Measurements from ENCODE around the gene ZNF17.
"Not testable (repeated sequence)": the region's sequence is repeated elsewhere in the genome, so short reads cannot be mapped to it uniquely, and the experiment has no call there.

ZNF17 gene

DNA sequence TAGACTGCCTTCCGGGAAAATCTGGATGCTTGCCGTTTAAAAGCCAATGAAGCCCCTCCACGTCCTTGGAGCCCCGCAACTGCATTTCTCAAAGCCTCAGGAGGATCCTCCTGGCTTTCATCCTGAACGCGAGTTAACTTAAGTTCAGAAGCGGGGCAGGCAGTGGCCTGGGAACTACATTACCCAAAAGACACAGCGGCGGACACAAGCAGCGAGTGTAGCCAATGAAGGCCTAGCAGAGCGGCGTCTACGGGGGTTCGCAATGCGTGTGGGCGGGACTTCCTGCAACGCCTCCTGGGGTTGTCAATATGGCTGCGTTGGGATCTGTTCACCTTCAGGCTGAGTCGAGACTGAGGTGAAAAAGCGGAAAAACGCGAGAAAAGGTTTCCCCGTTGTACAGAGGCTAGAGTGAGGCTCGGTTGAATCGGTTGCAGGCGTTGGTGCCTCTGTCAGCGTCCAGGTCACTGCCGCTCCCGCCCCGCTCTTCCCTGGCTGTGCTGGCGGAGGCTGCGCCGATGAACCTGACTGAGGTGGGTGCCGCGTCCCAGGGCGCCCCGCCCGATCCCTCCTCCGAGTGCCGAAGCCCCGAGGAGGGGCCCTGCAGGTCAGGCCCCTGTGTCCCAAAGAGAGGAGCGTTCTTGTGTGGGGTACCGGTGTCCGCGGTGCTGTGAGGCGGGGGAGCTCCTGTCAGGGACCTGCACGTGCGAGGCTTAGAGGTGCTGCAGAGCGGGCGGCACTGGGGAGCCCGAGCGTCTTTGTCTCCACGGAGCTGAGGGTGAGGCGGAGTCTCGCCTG lies at the start of gene ZNF17:
TSS of gene ZNF17 (plus strand) at position 285 of the 795 bp plus-strand sequence. CDS start 2,455 bp downstream, outside the sequence.
- DNase-seq (ENCODE audit: low read depth in 2 of 2) = peak; percentile 87 to 91

DNA sequence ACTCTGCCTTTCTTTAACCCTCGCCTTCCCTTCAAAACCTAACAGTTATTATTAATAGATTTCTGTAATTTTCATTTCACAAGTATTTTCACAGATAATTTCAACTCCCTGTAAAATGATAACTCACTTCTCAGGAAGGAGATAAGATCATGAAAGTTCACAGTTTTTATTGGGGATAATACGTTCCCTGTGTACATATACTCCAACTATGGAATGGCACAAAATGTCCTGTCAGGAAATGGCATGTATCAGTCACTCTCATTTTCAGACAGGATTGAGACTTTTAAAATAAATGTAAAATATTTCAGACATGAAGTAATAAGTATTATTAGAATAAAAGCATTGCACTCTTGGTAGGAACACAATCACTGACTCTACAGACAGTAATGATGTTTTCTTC lies 48.5 kb upstream of the ZNF17 start:
- no peak for DNase-seq (ENCODE audit: low read depth in 2 of 2)

DNA sequence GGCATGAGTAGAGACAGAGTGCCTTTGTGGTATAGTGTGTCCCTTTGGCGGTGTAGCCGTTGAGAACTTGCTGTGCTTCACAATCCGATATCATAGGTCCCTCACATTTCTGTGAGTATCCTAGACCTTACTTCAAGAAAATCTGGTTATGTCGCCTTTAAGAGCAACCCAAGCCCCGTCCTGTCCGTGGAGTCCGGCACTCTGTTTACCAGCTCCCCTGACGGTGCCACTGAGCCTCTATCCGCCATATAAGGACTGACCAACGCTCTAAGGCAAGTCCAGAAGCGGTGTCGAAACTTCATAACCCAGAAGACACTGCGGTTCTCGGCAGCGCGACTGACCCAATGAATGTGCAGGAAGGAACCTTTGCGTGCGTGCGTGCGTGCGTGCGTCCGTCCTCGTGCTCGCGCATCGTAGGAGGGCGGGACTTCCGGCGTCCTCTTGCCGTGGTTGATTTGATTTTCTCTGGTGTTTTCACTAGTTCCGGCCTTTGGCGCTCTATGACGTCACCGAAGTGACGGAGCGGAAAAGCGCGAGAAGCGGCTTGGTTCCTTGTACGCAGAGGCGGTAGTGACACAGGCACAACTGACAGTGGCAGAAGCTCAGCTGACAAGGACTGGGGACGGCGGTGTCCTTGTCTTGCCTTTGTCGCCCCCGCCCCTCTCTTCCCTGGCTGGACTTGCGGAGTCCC lies 47.8 kb upstream of the ZNF17 start, which contains the start of the genes TRAPPC2B and ZNF547:
TSS of gene TRAPPC2B (plus strand) at position 555 of the 691 bp plus-strand sequence. CDS start 1,283 bp downstream, outside the sequence.
TSS of gene ZNF547 (plus strand) at position 555 of the 691 bp plus-strand sequence. CDS start 5,005 bp downstream, outside the sequence.
- DNase-seq (ENCODE audit: low read depth in 2 of 2) = peak; percentile 92 to 96

DNA sequence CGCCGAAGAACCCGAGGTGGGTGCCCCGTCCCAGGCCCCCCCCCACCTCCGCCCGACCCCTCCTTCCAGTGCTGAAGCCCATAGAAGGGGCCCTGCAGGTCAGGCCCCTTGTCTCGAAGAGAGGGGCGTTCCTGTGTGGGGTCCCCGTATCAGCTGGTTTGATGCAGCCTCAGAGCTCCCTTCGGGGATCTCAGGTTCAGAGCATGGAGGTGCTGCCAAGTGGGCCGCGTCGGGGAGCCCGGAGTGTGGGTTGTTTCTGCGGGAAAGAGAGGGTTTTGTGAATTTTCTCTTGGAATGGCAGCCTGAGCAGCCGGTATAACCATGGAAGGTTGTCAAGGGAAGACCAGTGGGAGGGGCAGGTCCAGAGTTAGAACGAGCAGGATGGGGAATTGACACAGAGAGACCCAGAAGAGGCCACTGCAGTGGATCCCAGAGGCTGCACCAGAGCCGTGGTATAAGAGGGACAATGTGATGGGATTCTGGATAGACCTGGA lies 47.2 kb upstream of the ZNF17 start:
- DNase-seq (ENCODE audit: low read depth in 2 of 2) = no peak

DNA sequence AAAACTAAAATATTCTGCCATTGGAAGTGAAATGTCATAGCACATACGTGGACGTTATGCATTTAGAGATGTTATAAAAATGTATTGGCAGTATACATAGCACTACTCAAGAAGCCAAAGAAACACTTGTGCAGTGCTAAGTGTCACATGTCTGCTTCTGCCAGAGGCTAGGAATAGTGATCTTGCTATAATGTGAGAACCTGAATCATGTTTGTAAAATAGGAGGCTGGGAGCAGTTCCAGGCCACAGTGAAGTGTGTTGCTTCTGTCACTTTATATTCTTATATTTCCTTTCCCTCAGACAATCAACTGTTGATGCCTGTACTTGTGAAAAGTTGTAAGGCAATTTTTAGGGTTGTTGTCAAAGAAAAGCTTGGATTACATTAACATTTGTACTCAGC lies 44.2 kb upstream of the ZNF17 start:
- DNase-seq (ENCODE audit: low read depth in 2 of 2) = no peak

DNA sequence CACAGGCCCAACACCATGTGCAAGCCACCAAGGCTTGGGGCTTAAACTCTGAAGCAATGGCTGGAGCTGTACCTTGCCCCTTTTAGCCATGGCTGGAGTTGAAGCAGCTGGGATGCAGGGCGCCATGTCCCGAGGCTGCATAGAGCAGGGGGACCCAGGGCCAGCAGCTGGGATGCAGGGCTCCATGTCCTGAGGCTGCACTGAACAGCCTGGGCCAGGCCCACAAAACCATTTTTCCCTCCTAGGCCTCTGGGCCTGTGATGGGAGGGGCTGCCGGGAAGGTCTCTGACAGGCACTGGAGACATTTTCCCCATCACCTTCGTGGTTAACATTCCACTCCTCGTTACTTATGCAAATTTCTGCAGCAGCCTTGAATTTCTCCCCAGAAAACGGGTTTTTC lies 36.8 kb upstream of the ZNF17 start:
- DNase-seq (ENCODE audit: low read depth in 2 of 2) = no peak

DNA sequence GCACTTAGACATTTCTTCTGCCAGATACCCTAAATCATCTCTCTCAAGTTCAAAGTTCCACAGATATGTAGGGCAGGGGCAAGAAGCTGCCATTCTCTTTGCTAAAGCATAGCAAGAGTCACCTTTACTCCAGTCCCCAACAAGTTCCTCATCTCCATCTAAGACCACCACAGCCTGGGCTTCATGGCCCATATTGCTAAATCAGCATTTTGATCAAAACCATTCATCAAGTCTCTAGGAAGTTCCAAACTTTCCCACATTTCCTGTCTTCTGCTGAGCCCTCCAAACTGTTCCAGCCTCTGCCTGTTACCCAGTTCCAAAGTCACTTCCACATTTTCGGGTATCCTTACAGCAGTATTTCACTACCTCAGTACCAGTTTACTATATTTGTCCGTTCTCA lies 36.3 kb upstream of the ZNF17 start:
- not testable (repeated sequence) for DNase-seq (ENCODE audit: low read depth in 2 of 2)

DNA sequence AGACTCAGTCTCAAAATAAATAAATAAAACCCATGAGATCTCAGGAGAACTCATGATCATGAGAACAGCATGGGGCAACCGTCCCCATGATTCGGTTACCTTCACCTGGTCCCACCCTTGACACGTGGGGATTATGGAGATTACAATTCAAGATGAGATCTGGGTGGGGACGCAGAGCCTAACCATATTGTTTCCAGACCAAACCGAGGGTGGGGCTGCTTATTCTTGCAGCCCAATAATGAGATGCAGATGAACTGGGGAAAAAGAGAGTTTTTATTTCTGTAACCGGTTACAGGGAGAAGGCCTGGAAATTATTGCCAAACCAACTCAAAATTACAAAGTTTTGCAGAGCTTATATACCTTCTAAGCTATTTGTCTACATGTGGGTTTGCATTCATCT lies 34.8 kb upstream of the ZNF17 start:
- DNase-seq (ENCODE audit: low read depth in 2 of 2) = no peak

DNA sequence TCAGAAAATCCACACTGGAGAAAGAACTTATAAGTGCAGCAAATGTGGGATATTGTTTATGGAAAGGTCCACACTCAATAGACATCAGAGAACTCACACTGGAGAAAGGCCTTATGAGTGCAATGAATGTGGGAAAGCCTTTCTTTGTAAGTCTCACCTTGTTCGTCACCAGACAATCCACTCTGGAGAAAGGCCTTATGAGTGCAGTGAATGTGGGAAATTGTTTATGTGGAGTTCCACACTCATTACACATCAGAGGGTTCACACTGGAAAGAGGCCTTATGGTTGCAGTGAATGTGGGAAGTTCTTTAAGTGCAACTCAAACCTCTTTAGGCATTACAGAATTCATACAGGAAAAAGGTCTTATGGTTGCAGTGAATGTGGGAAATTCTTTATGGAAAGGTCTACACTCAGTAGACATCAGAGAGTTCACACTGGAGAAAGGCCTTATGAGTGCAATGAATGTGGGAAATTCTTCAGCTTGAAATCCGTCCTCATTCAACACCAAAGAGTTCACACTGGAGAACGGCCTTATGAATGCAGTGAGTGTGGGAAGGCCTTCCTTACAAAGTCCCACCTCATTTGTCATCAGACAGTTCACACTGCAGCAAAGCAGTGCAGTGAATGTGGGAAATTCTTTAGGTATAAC lies 33.3 kb upstream of the ZNF17 start:
- DNase-seq (ENCODE audit: low read depth in 2 of 2) = no peak

DNA sequence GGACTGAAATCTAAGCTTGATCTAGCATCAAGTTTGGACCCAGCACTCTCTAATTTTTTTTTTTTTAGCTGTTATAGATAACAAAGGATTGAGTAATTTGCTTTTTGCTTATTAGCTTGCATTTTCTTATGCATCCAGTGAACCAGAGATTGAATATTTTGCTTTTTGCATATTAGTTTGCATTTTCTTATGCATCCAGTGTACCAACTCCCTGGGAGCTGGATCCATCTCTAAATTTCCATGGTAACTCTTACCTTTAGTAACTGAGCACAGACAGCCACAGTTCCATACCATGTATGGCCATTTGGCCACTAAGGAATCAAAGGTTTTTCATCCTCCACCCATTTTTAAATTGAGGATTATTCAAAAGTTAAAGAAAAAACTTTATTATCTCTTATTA lies 30.0 kb upstream of the ZNF17 start:
- no peak for DNase-seq (ENCODE audit: low read depth in 2 of 2)

DNA sequence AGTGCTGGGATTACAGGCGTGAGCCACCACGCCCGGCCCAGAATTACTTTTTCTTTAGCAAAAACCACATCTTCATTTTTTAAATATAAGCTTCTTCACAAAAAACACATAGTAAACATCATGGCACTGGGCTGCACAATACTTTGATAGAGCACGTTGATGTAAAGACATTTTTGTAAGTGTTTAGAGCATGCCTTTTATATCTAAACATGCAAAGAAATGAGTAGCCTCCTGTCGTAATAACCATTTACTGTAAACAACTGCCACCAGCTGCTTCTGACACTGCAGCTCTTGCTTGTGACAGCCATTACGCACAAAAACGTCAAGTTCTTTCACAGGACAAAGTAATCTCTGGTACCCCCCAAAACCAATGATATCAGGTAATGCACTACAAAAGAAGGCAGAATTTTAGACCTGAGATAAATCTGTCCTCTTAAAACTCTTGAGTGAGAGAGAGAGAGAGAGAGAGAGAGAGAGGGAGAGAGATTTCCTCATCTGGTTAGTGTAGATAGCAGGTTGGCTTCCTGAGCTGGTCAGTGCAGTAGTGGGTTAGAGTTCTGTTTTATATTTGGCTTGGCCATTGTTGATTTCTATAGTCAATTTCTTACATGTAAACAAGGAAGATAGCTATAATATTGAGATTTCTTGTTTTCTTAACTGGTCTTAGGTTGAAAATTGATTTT lies 28.0 kb upstream of the ZNF17 start:
- no peak for DNase-seq (ENCODE audit: low read depth in 2 of 2)

DNA sequence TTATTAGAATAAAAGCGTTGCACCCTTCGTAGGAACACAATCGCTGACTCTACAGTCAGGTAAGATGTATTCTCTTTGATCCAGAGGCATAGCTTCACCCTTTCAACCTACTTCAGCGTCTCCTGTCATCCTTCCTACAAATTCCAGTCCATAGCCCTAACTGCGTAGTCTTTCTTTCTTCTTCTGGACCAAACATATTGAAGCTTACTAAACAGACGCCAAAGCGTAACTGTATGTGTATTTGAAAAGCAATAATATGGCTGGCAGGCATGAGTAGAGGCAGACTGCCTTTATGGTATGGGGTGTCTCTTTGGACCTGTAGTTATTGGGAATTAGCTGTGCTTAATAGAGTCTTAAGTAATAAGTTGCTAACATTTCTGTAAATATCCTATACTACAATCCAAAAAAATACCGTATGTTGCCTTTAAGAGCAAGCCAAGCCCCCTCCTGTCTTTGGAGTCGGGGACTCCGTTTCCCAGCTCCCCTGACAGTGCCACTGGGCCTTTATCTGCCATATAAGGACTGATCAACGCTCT lies 21.7 kb upstream of the ZNF17 start:
- no peak for DNase-seq (ENCODE audit: low read depth in 2 of 2)

DNA sequence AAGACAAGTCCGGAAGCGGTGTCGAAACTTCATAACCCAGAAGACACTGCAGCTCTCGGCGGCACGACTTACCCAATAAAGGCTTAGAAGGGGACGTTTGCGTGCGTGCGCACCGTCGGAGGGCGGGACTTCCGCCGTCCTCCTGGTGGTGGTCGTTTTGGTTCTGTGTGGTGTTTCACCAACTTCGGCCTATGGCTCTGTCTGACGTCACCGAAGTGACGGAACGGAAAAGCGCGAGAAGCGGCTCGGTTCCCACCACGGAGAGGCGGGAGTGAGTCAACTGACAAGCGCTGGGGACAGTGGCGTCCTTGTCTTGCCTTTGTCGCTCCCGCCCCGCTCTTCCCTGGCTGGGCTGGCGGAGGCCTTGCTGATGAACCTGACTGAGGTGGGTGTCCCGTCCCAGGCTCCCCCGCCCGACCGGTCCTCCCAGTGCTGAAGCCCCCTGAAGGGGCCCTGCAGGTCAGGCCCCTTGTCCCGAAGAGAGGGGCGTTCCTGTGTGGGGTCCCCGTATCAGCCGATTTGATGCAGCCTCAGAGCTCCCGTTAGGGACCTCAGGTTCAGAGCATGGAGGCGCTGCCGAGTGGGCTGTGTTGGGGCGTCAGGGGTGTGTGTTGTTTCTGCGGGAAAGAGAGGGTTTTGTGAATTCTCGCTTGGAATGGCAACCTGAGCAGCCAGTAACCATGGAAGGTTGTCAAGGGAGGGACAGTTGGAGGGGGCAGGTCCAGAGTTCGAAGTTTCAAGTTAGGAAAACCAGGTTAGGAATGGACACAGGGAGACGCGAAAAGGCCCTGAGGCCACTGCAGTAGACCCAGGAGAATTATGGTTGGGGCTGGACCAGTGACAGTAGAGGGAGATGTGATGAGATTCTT lies 21.0 kb upstream of the ZNF17 start, which contains the start of gene ZNF548:
TSS of gene ZNF548 (plus strand) at position 125 of the 869 bp plus-strand sequence. CDS start at position 371, 246 bp downstream.
- DNase-seq (ENCODE audit: low read depth in 2 of 2) = peak; percentile 90 to 94

DNA sequence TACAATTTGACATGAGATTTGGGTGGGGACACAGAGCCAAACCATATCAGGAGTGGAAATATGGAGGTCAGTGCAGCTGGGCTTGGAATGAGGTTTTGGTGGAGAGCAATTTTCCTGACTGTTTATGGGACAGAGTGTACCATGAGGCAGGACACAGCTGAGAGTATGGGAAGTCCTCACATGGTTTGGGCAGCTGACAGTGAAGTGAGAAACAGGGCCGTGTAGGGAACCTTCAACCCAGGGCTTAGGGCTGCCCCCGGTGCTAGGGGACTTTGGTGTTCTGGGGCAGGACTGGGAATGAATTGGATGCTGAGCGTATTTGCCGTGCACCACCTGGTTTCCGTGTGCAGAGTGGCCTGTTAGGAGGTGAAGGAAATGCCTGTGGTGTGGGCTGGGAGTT lies 15.3 kb upstream of the ZNF17 start:
- no peak for DNase-seq (ENCODE audit: low read depth in 2 of 2)

DNA sequence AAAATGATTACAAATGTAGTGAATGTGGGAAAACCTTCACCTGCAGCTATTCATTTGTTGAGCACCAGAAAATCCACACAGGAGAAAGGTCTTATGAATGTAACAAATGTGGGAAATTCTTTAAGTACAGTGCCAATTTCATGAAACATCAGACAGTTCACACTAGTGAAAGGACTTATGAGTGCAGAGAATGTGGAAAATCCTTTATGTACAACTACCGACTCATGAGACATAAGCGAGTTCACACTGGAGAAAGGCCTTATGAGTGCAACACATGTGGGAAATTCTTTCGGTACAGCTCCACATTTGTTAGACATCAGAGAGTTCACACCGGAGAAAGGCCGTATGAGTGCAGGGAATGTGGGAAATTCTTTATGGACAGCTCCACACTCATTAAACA lies 12.1 kb upstream of the ZNF17 start:
- DNase-seq (ENCODE audit: low read depth in 2 of 2) = no peak

DNA sequence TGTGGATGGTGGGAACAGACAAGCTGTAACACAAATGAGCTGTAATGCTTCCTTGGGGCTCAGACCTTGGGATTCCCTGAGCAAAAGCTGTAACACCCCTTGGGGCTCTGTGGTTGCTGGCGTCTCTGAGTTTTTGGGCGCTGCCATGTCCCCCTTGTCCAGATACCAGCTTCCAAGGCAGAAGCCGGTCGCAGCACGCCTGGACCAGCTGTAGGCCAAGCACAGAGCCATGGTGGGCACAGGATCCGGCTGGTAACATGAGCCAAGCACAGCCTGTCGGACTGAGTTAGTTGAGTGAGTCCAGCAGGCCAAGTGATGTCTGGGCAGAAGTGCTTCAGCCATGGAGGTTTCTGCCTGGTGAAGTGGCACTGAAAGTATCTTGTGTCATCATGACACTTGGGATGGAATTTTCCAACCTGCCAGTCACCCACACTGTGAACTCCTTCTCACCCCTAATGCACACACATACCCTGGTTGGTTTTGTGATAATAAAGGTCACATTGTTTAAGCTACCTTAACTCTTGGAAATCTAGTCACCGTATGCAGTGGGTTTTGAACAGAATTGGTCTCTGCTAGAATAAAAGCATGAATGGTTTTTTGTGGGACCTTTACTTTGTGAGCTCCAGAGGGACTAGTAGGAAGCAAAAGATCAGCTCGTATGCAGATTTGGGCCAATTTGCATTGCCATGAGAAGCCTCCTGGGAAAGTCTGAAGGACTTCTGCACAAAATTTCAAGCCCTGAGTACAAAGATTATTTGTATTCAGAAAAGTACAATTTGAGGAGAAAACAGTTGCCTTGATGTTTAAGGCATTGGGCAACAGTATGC lies 7.0 kb upstream of the ZNF17 start:
- no peak for DNase-seq (ENCODE audit: low read depth in 2 of 2)

DNA sequence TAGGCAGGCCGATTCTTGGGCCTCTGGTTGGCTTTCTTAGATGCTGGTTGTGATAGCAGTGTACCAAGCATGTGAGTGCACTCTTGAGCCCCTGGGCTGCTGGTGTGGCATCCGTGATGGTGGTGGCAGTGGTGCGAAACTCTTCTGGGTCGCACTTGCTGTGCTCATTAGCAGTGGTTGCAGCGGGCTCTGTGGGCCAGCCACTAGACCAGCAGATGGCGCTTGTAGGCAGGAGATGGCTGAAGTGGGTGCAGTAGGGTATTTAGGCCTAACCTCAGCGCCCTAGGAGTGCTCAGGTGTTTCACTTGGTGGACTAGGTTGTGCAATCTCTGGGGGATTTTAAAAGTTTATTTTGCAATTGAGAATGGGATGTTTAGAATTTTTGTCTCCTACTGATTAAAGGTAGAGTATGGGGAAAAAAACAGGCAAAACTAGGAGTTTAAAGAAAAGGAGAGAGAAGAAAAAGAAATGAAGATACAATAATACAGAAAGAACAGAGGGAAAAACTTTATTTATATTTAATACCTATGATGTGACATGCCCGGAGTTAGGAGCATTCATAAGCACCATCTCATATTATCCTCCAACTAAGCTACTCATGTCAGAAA lies 4.3 kb upstream of the ZNF17 start:
- DNase-seq (ENCODE audit: low read depth in 2 of 2) = peak; percentile 55 to 61

DNA sequence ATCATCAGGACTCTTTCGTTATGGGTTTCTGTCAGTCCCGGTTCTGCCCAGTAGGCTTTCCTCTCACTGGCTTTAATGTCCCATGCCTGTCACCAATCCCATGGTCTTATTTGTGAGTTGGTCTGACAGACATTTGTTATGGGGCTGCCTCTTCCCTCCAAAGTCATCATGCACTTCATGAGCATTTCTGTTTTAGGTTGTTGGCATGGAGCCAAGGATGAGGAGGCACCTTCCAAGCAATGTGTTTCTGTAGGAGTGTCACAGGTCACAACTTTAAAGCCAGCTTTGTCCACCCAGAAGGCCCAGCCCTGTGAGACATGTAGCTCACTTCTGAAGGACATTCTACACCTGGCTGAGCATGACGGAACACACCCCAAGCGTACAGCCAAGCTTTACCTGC lies 8.5 kb downstream of the ZNF17 start:
- DNase-seq (ENCODE audit: low read depth in 2 of 2) = no peak

DNA sequence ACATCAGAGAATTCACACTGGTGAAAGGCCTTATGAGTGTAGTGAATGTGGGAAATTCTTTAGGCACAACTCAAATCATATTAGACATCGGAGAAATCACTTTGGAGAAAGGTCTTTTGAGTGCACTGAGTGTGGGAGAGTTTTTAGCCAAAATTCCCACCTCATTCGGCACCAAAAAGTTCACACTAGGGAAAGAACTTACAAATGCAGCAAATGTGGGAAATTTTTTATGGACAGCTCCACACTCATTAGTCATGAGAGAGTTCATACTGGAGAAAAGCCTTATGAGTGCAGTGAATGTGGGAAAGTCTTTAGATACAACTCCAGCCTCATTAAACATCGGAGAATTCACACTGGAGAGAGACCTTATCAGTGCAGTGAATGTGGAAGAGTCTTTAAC lies 10.1 kb downstream of the ZNF17 start:
- DNase-seq (ENCODE audit: low read depth in 2 of 2) = no peak
